Transverse colon (tissue), 4 donors: ENCODE results near the gene FKBP1A. TPM values are rescaled to one million over a fixed set of nuclear protein-coding genes. Genes with fewer than 3 reads are reported as not detected.
A peak's percentile ranks its signal among the peaks of the same experiment; 100 is the strongest.
"Not testable (repeated sequence)": the region's sequence is repeated elsewhere in the genome, so short reads cannot be mapped to it uniquely, and the experiment has no call there.

Experiments
- DNase-seq: peaks from one replicate; pipeline ENCODE4 v3.0.0-alpha.2; 2019
- H3K27ac ChIP-seq, 4 donors: fragments of 200-600 bp; sonication (generic); 2 replicates each; pipeline ENCODE4 v1.5.1; 2016 to 2018; ENCODE audit warnings: inconsistent platforms in 4 of 4
- H3K27me3 ChIP-seq: fragments of 200-600 bp; sonication (generic); 2 replicates; pipeline ENCODE4 v1.5.1; 2017; ENCODE audit warnings: inconsistent platforms
- H3K36me3 ChIP-seq, 4 donors: fragments of 200-600 bp; sonication (generic); 2 replicates each; pipeline ENCODE4 v1.5.1; 2017 to 2019; ENCODE audit warnings: inconsistent platforms in 4 of 4
- H3K4me1 ChIP-seq, 4 donors: fragments of 200-600 bp; sonication (generic); 2 replicates each; pipeline ENCODE4 v1.5.1; 2017 to 2020; ENCODE audit warnings: inconsistent platforms in 4 of 4
- H3K4me3 ChIP-seq, 4 donors: fragments of 200-600 bp; sonication (generic); 1 replicate in 1 of 4; 2 replicates in 3 of 4; pipeline versions ENCODE4 v1.5.1 to v1.6.1; 2017 to 2019; ENCODE audit warnings: inconsistent platforms in 4 of 4
- H3K9me3 ChIP-seq, 2 donors: fragments of 200-600 bp; sonication (generic); 2 replicates each; pipeline ENCODE4 v1.5.1; 2017 to 2019; ENCODE audit warnings: inconsistent platforms in 2 of 2
- EP300 ChIP-seq: sonication (generic); formaldehyde crosslinking; IDR thresholded peaks from one replicate; pipeline ENCODE4 v1.6.1; 2017; ENCODE audit warnings: antibody characterized with exemption, low read depth
- POLR2A ChIP-seq: fragments of 450-650 bp; IDR thresholded peaks from one replicate; pipeline ENCODE4 v1.6.1; 2016; ENCODE audit warnings: antibody characterized with exemption, mild to moderate bottlenecking, moderate library complexity
- POLR2AphosphoS5 ChIP-seq, 3 donors: sonication (generic); formaldehyde crosslinking; IDR thresholded peaks; one replicate each; pipeline ENCODE4 v1.6.1; 2016; ENCODE audit warnings: antibody characterized with exemption in 3 of 3
- WGBS, 2 donors: methylation state at CpG; one replicate each; pipeline ENCODE4 v1.1.5; 2018; ENCODE audit warnings: low coverage in 1 of 2; 5-methylcytosine and 5-hydroxymethylcytosine counted together
- in situ Hi-C, 4 donors: fragments of 200-750 bp; cut with MboI; loops; one replicate each; pipeline versions ENCODE4 v1.15.0 to v1.15.1; 2017; ENCODE audit warnings: low sequenced_read_pairs in 3 of 4, low pct_ligation_motif_present in 1 of 4, low pct_unique_long_range_greater_than_20kb in 1 of 4
- intact Hi-C: fragments of 100-400 bp; cut with DNase I; formaldehyde crosslinking; loops from one replicate; pipeline ENCODE4 v1.15.1; 2023; ENCODE audit warnings: low total_unique reads
- total RNA-seq, 4 donors: library from RNA; depleted of rRNA; stranded (reverse); fragments of >200 nt; gene quantifications; one replicate each; pipeline ENCODE4 v1.1.0, GENCODE V29; 2016
- TF ChIP-seq, protein P1 (sequence below), 5 experiments: fragments of 200-600 bp in 3 of 5; fragments of 450-650 bp in 2 of 5; sonication (generic) in 3 of 5; IDR thresholded peaks; 1 replicate in 2 of 5; 2 replicates in 3 of 5; pipeline ENCODE4 v1.5.1; 2016 to 2017; ENCODE audit warnings: antibody characterized with exemption in 5 of 5, inconsistent platforms in 3 of 5, mild to moderate bottlenecking in 2 of 5, moderate library complexity in 1 of 5

The FKBP1A gene
- total RNA-seq, 4 donors from 2014 or later = 120 to 202 (median 144) TPM

- H3K36me3 ChIP-seq = no peaks in the 10 kb centered on the region
- WGBS, 2 donors = 95% methylated on average over 1 of the region's 1 CpG; no CpG with 5 or more reads in 1 of the 2 donors
- in situ Hi-C loops = no loop called here
- H3K4me3 ChIP-seq = no peak overlapping the region
- no peak for DNase-seq
- TF ChIP-seq, protein P1, sequence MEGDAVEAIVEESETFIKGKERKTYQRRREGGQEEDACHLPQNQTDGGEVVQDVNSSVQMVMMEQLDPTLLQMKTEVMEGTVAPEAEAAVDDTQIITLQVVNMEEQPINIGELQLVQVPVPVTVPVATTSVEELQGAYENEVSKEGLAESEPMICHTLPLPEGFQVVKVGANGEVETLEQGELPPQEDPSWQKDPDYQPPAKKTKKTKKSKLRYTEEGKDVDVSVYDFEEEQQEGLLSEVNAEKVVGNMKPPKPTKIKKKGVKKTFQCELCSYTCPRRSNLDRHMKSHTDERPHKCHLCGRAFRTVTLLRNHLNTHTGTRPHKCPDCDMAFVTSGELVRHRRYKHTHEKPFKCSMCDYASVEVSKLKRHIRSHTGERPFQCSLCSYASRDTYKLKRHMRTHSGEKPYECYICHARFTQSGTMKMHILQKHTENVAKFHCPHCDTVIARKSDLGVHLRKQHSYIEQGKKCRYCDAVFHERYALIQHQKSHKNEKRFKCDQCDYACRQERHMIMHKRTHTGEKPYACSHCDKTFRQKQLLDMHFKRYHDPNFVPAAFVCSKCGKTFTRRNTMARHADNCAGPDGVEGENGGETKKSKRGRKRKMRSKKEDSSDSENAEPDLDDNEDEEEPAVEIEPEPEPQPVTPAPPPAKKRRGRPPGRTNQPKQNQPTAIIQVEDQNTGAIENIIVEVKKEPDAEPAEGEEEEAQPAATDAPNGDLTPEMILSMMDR (IDR thresholded peaks at IDR 0.05) = no peak
- no peak for TF ChIP-seq POLR2AphosphoS5 (IDR thresholded peaks at IDR 0.05)
- TF ChIP-seq EP300 = no peak
- TF ChIP-seq POLR2A = no peak
- H3K9me3 ChIP-seq = no peaks in the 10 kb centered on the region
- intact Hi-C loops = no loop called here
- H3K4me1 ChIP-seq = peaks cover 5 to 37% (median 14%) of the 10 kb centered on the region in 4 donors
- H3K27ac ChIP-seq = no peak overlapping the region
- peaks cover 8% of the 10 kb centered on the region for H3K27me3 ChIP-seq
Measured at GRCh38 chr20:1403624-1404023, 10.8 kb upstream of the FKBP1A start.

- WGBS, 2 donors = 61 to 94% methylated on average over 3 to 7 of the region's 7 CpGs
- intact Hi-C loops = no loop called here
Measured at GRCh38 chr20:1402149-1402548, 9.3 kb upstream of the FKBP1A start.

DNA sequence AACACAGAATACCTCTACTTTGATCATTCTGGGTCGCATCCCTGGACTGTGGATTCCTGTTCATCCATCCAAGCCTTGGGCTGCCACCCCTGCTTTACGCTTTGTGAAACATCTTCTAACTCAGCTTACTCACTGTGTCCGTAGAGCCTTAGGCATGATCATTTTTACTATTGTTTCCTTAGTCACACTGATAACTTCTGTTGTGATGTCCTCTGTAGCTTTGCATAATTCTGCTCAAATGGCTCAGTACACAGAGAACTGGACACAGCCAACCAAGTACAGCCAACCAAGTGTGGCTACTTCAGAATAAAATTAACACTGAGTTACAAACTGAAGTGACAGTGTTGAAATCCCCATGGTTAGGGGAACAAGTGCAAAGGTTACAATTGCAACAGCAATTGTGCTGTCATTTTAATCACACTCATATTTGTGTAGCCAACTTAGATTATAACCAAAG lies 8.6 kb upstream of the FKBP1A start:
- no peaks in the 10 kb centered on the region for H3K36me3 ChIP-seq
- H3K27ac ChIP-seq = peak overlapping the region in 2 of 4 donors; percentile 9 to 71
- 48 to 66% methylated on average over 3 of the region's 3 CpGs for WGBS, 2 donors
- in situ Hi-C loops (no loop called here), intact Hi-C loops (no loop called here)
- no peak overlapping the region for H3K4me3 ChIP-seq
- H3K4me1 ChIP-seq = peaks cover 5 to 46% (median 16%) of the 10 kb centered on the region in 4 donors
- DNase-seq = no peak
- H3K27me3 ChIP-seq = peaks cover 14% of the 10 kb centered on the region
- no peaks in the 10 kb centered on the region for H3K9me3 ChIP-seq
- TF ChIP-seq, protein P1 (IDR thresholded peaks at IDR 0.05) = no peak
- no peak for TF ChIP-seq EP300

More at GRCh38 chr20:1402149-1402548, 9.3 kb upstream of the FKBP1A start:
- TF ChIP-seq, protein P1 (IDR thresholded peaks at IDR 0.05) = no peak
- TF ChIP-seq POLR2A = no peak
- in situ Hi-C loops = no loop called here
- Histone ChIP-seq H3K36me3 (no peaks in the 10 kb centered on the region), H3K27me3 (peaks cover 14% of the 10 kb centered on the region), H3K4me3 (no peak overlapping the region), H3K27ac (no peak overlapping the region), H3K4me1 (peaks cover 5 to 46% (median 16%) of the 10 kb centered on the region in 4 donors), H3K9me3 (no peaks in the 10 kb centered on the region)
- no peak for DNase-seq

DNA sequence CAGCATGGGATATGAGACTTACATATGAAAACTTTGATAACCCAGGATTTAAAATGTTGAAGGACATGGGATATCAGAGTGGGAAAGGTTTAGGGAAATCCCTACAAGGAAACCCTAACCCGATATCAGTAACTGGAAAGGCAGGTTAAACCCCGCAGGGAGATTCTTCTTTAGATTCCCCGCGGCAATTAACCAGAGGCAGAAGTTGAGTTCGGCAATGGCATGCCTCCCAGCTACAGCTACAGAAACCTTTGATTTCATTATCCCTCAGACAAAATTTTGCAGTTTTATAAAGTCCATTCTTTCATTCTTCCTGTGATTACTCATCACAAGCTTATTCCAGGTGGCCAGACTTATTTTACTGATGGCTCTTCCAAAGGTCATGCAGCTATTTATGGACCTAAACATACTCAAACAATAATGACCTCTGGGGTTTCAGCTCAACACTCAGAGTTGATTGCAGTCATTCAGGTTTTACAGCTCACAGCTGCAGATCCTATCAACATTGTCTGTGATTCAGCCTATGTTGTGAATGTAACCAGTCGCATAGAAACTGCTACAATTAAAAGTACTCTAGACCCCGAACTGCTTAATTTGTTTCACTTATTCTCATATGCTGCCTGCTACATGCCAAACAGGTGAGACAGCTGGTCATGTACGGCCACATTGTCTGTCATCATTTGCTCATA lies 7.0 kb upstream of the FKBP1A start:
- DNase-seq = peak; percentile 37
- H3K36me3 ChIP-seq, in situ Hi-C loops, H3K9me3 ChIP-seq, intact Hi-C loops: not testable (repeated sequence)
- Histone ChIP-seq H3K27me3 (peaks cover 14% of the 10 kb centered on the region), H3K4me3 (peak overlapping the region in 1 of 4 donors; percentile 10), H3K27ac (peak overlapping the region; percentile 65 to 79 (median 72)), H3K4me1 (peaks cover 5 to 46% (median 16%) of the 10 kb centered on the region in 4 donors)
- TF ChIP-seq POLR2AphosphoS5 (IDR thresholded peaks at IDR 0.05) = peak in 2 of 3 donors; percentile 58 to 71
- 32% methylated on average over 8 of the region's 8 CpGs for WGBS, 2 donors

- WGBS, 2 donors = 60% methylated on average over 7 of the region's 7 CpGs; no CpG with 5 or more reads in 1 of the 2 donors
- H3K9me3 ChIP-seq, in situ Hi-C loops, H3K36me3 ChIP-seq, intact Hi-C loops, H3K4me3 ChIP-seq: not testable (repeated sequence)
- Histone ChIP-seq H3K27ac (peak overlapping the region in 2 of 4 donors; percentile 5 to 73), H3K4me1 (peaks cover 11 to 52% (median 23%) of the 10 kb centered on the region in 4 donors), H3K27me3 (peaks cover 14% of the 10 kb centered on the region)
- peak; percentile 46 for DNase-seq
Measured at GRCh38 chr20:1398185-1398584, 5.3 kb upstream of the FKBP1A start.
